ENCODE results near the gene FAM177A1.

- TF ChIP-seq CTCF (IDR thresholded peaks at IDR 0.05; ENCODE audit: insufficient read depth, low read depth, low read length) (no peak), EZH2 (IDR thresholded peaks at IDR 0.05; ENCODE audit: insufficient read depth, low read length) (no peak)
Observed at GRCh38 chr14:35047976-35048513, 2.0 kb downstream of the FAM177A1 start.

All from astrocyte (in vitro differentiated cells and primary cell).